MM.1S (cell line): ENCODE measurements around the gene EVA1A.
"Not testable (repeated sequence)": the region's sequence is repeated elsewhere in the genome, so short reads cannot be mapped to it uniquely, and the experiment has no call there.

Source experiments
- DNase-seq: peaks from one replicate; pipeline ENCODE4 v3.0.0-alpha.2; 2015
- H2AFZ ChIP-seq: fragments of 300-600 bp; sonication (generic); 2 replicates; pipeline ENCODE4 v1.6.0; 2016; ENCODE audit warnings: antibody characterized with exemption, low read length
- H3F3A ChIP-seq: fragments of 300-600 bp; sonication (generic); 2 replicates; pipeline ENCODE4 v1.6.1; 2016; ENCODE audit warnings: mild to moderate bottlenecking, antibody characterized with exemption, low read length, moderate library complexity, mixed read lengths; ENCODE audit not compliant: insufficient read depth
- H3K27ac ChIP-seq: fragments of 300-600 bp; sonication (generic); 2 replicates; pipeline ENCODE4 v1.5.1; 2016; ENCODE audit warnings: mild to moderate bottlenecking, low read length
- H3K27me3 ChIP-seq: fragments of 300-600 bp; sonication (generic); replicated peaks from 2 replicates; pipeline ENCODE4 v1.6.0; 2016; ENCODE audit warnings: low read length; ENCODE audit not compliant: insufficient read depth
- H3K36me3 ChIP-seq: fragments of 300-600 bp; sonication (generic); replicated peaks from 2 replicates; pipeline ENCODE4 v1.6.1; 2016; ENCODE audit warnings: mild to moderate bottlenecking, low read length, mixed read lengths; ENCODE audit not compliant: insufficient read depth
- H3K4me1 ChIP-seq: fragments of 300-600 bp; sonication (generic); 2 replicates; pipeline ENCODE4 v1.6.1; 2016; ENCODE audit warnings: low read length, mixed read lengths
- H3K4me2 ChIP-seq: fragments of 300-600 bp; sonication (generic); 2 replicates; pipeline ENCODE4 v1.6.0; 2016; ENCODE audit warnings: low read depth, low read length
- H3K4me3 ChIP-seq: fragments of 300-600 bp; sonication (generic); 2 replicates; pipeline ENCODE4 v1.5.1; 2016; ENCODE audit warnings: low read length, mixed read lengths
- H3K79me2 ChIP-seq: fragments of 300-600 bp; sonication (generic); 2 replicates; pipeline ENCODE4 v1.6.1; 2016; ENCODE audit warnings: mixed run types, low read length, mixed read lengths
- H3K9ac ChIP-seq: fragments of 300-600 bp; sonication (generic); 2 replicates; pipeline ENCODE4 v1.6.1; 2016; ENCODE audit warnings: low read length, mixed read lengths
- H3K9me2 ChIP-seq: fragments of 300-600 bp; sonication (generic); replicated peaks from 2 replicates; pipeline ENCODE4 v1.6.1; 2016; ENCODE audit warnings: mild to moderate bottlenecking, low read length, mixed read lengths; ENCODE audit not compliant: insufficient read depth
- H3K9me3 ChIP-seq: fragments of 300-600 bp; sonication (generic); replicated peaks from 2 replicates; pipeline ENCODE4 v1.6.1; 2016; ENCODE audit warnings: mild to moderate bottlenecking, low read length, mixed read lengths; ENCODE audit not compliant: insufficient read depth
- H4K20me1 ChIP-seq: fragments of 300-600 bp; sonication (generic); 2 replicates; pipeline ENCODE4 v1.6.1; 2016; ENCODE audit warnings: mild to moderate bottlenecking, low read length, moderate library complexity, mixed read lengths; ENCODE audit not compliant: insufficient read depth
- CTCF ChIP-seq: fragments of 300-600 bp; sonication (generic); IDR thresholded peaks from 2 replicates; pipeline ENCODE4 v1.5.1; 2016; ENCODE audit warnings: antibody characterized with exemption, low read length, mixed read lengths
- EZH2 ChIP-seq: fragments of 300-600 bp; sonication (generic); optimal IDR thresholded peaks from 2 replicates; pipeline ENCODE3; 2017; ENCODE audit warnings: low read depth, mild to moderate bottlenecking, antibody characterized with exemption, low read length, mixed read lengths
- EZH2phosphoT487 ChIP-seq: fragments of 300-600 bp; sonication (generic); IDR thresholded peaks from 2 replicates; pipeline ENCODE4 v1.6.1; 2018; ENCODE audit warnings: antibody characterized with exemption, low read length

EVA1A gene

DNA sequence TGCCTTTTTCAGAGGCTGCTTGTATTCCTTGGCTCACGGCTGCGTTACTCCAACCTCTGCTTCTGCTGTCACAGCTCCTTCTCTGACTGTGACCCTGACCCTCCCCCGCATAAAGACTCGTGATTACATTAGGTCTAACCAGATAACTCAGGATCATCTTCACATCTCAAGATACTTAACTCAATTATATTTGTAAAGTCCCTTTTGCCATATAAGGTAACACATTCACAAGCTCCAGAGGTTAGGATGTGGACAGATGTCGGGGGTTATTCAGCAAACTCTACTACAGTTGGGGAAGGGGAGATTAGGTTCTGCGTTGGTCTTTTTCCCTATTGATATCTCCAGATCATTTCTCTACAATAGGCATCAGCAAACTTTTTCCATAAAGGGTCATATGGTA lies 76.9 kb downstream of the EVA1A start:
- Histone ChIP-seq H3K36me3 (no peaks in the 10 kb centered on the region), H3K4me1 (no peaks in the 10 kb centered on the region), H2AFZ (no peak overlapping the region), H4K20me1 (no peaks in the 10 kb centered on the region), H3F3A (no peaks in the 10 kb centered on the region), H3K9ac (no peak overlapping the region), H3K4me2 (no peak overlapping the region), H3K79me2 (no peaks in the 10 kb centered on the region), H3K4me3 (no peak overlapping the region), H3K9me3 (no peaks in the 10 kb centered on the region), H3K9me2 (no peaks in the 10 kb centered on the region), H3K27me3 (no peaks in the 10 kb centered on the region), H3K27ac (no peak overlapping the region)
- no peak for DNase-seq
- no peak for TF ChIP-seq EZH2
- TF ChIP-seq CTCF: no peak
- TF ChIP-seq EZH2phosphoT487: no peak

DNA sequence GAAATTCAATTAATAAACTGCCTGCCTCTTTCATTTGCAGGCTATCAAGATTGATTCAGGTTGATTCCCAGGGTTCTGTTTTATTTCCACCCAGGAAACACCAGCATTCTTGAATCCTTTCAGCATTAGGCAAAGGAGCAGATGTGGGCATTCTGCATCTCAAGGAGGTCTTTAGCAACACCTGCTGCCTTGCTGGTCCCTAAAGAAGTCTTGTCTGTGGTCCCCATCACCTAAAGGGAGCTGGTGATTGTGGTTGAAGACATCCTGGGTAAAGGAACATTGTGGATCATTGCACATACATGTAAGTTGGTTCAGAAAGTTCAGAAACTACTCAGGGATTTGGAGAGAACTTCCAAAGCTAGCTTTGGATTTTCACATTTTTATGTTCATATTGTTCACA lies 78.3 kb downstream of the EVA1A start:
- Histone ChIP-seq H3K4me2 (no peak overlapping the region), H3K79me2 (no peaks in the 10 kb centered on the region), H3K9me3 (no peaks in the 10 kb centered on the region), H3K9ac (no peak overlapping the region), H2AFZ (no peak overlapping the region), H3K9me2 (no peaks in the 10 kb centered on the region), H3F3A (no peaks in the 10 kb centered on the region), H3K27ac (no peak overlapping the region), H4K20me1 (no peaks in the 10 kb centered on the region), H3K27me3 (no peaks in the 10 kb centered on the region), H3K4me3 (no peak overlapping the region), H3K36me3 (no peaks in the 10 kb centered on the region), H3K4me1 (no peaks in the 10 kb centered on the region)
- no peak for DNase-seq
- TF ChIP-seq EZH2phosphoT487 (no peak), EZH2 (no peak), CTCF (no peak)

DNA sequence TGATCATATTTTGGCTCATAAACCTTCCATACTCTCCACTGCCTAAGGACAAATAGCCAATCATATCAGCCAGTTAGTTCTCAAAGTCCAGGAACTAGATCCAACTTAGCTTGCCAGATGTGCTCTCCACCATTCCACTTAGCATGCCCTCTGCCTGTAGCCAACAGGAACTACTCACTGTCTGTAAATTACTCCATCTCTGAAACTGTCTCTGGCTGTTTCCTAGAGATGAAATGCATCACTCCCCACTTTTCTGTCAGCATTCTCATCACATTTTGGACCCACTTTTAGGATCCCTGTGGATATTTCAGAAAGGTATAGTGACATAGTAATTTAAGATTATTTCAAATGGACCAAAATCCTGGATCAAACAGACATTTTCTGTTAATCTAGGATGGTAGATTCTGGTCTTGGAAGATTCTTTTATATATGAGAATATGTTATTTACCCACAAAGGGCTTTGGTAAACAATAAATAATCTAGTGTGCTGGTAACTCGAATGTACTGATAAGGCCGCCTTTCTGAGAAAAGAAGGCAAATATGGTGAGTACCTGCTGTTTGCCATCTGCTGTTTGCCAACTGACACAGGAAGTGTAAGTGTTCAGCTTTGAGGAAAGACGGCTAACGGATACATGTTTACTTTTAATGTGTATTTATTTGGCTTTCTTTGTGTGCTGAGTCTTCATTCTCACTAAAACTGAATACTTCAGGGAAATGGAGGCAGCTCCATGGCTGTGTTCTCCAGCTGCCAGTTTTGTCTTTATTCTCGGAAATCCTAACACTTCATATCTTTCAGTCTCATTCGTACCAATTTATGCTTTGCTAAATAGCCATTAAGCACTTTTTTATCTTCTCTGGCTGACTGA lies 79.5 kb downstream of the EVA1A start:
- H3K4me2 ChIP-seq: no peak overlapping the region
- no peaks in the 10 kb centered on the region for H3K27me3 ChIP-seq
- no peaks in the 10 kb centered on the region for H3F3A ChIP-seq
- no peak overlapping the region for H3K27ac ChIP-seq
- no peak overlapping the region for H2AFZ ChIP-seq
- no peaks in the 10 kb centered on the region for H4K20me1 ChIP-seq
- no peak overlapping the region for H3K9ac ChIP-seq
- H3K4me3 ChIP-seq: no peak overlapping the region
- H3K9me2 ChIP-seq: no peaks in the 10 kb centered on the region
- TF ChIP-seq CTCF (no peak; the same call in 1 of the 2 replicates), EZH2phosphoT487 (no peak), EZH2 (no peak)
- no peaks in the 10 kb centered on the region for H3K4me1 ChIP-seq
- H3K9me3 ChIP-seq: no peaks in the 10 kb centered on the region
- no peaks in the 10 kb centered on the region for H3K79me2 ChIP-seq
- DNase-seq: no peak
- no peaks in the 10 kb centered on the region for H3K36me3 ChIP-seq

DNA sequence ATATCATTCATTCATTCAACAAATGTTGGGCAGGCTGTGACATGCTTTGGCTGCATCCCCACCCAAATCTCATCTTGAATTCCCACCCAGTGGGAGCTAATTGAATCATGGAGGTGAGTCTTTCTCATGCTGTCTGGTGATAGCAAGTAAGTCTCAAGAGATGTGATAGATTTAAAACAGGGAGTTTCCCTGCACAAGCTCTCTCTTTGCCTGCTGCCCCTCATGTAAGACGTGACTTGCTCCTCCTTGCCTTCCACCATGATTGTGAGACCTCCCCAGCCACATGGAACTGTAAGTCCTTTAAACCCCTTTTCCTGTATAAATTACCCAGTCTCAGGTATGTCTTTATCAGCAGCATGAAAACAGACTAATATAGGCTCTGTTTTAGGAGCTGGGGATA lies 83.0 kb downstream of the EVA1A start:
- not testable (repeated sequence) for H3F3A ChIP-seq, H3K4me1 ChIP-seq, H3K9me2 ChIP-seq, H3K79me2 ChIP-seq, H3K27ac ChIP-seq, H3K9me3 ChIP-seq, H2AFZ ChIP-seq, DNase-seq, H3K36me3 ChIP-seq, H3K9ac ChIP-seq, H4K20me1 ChIP-seq, H3K4me2 ChIP-seq, H3K4me3 ChIP-seq, H3K27me3 ChIP-seq
